GM12892 (cell line): ENCODE results near the gene GPR39.

Experiments used
- POLR2A ChIP-seq: IDR thresholded peaks from 2 replicates; pipeline ENCODE4 v1.6.1; 2011; ENCODE audit warnings: low read depth, low read length, control low read depth
- TAF1 ChIP-seq: IDR thresholded peaks from 2 replicates; pipeline ENCODE4 v1.6.1; 2011; ENCODE audit warnings: low read depth, mild to moderate bottlenecking, control low read depth, low read length, borderline replicate concordance

DNA sequence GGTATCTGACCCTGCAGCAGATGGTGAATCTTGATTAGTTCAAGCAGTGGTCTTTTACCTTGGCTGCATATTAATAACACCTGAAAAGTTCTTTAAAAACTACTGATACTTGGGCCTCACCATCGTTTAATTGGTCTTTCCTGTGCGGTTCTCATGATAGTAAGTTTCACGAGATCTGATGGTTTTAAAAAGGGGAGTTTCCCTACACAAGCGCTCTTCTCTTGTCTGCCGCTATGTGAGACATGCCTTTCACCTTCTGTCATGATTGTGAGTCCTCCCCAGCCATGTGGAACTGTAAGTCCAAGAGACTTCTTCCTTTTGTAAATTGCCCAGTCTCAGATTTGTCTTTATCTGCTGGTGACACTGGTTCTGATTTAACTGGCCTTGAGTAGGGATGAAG lies 151.1 kb downstream of the GPR39 start:
- TF ChIP-seq POLR2A = no peak
- TF ChIP-seq TAF1 = no peak
